Stimulated activated CD8-positive, alpha-beta memory T cell treated with anti-CD3 and anti-CD28 coated beads, Interleukin-2, amount 100 ng/mL, for 1 hour (primary cell): Measurements from ENCODE around the gene GCH1.
"Not testable (repeated sequence)": the region's sequence is repeated elsewhere in the genome, so short reads cannot be mapped to it uniquely, and the experiment has no call there.

ENCODE experiments used
- DNase-seq, 2 donors: peaks; one replicate each; pipeline ENCODE4 v3.0.0-alpha.2; 2020; ENCODE audit warnings: low read depth in 2 of 2

Gene GCH1

GRCh38 chr14:54902521-54903420 lies at the start of gene GCH1:
GCH1 (minus strand) TSS chr14:54902826; CDS start chr14:54902663, 163 bp downstream.
- peak; percentile 60 to 67 for DNase-seq

- DNase-seq: no peak
Observed at GRCh38 chr14:54947230-54947629, 44.6 kb upstream of the GCH1 start.

- no peak for DNase-seq
Observed at GRCh38 chr14:54946500-54946899, 43.9 kb upstream of the GCH1 start.

- no peak for DNase-seq
Observed at GRCh38 chr14:54944737-54945391, 42.2 kb upstream of the GCH1 start.

GRCh38 chr14:54942913-54943312 lies 40.3 kb upstream of the GCH1 start:
- no peak for DNase-seq

- DNase-seq: no peak
Observed at GRCh38 chr14:54936816-54937215, 34.2 kb upstream of the GCH1 start.

- no peak for DNase-seq
Observed at GRCh38 chr14:54935958-54936357, 33.3 kb upstream of the GCH1 start.

- no peak for DNase-seq
Observed at GRCh38 chr14:54935100-54935499, 32.5 kb upstream of the GCH1 start.

GRCh38 chr14:54933006-54933405 lies 30.4 kb upstream of the GCH1 start:
- DNase-seq: no peak

- DNase-seq: no peak
Observed at GRCh38 chr14:54931598-54932340, 29.1 kb upstream of the GCH1 start.

- DNase-seq: no peak
Observed at GRCh38 chr14:54931101-54931500, 28.5 kb upstream of the GCH1 start.

GRCh38 chr14:54929556-54929955 lies 26.9 kb upstream of the GCH1 start:
- no peak for DNase-seq

GRCh38 chr14:54928216-54928615 lies 25.6 kb upstream of the GCH1 start:
- no peak for DNase-seq

- DNase-seq: no peak
Observed at GRCh38 chr14:54927551-54927950, 24.9 kb upstream of the GCH1 start.

- DNase-seq: not testable (repeated sequence)
Observed at GRCh38 chr14:54926570-54926969, 23.9 kb upstream of the GCH1 start.

GRCh38 chr14:54922598-54922997 lies 20.0 kb upstream of the GCH1 start:
- DNase-seq: no peak

- no peak for DNase-seq
Observed at GRCh38 chr14:54920052-54920451, 17.4 kb upstream of the GCH1 start.

GRCh38 chr14:54919330-54919729 lies 16.7 kb upstream of the GCH1 start:
- DNase-seq: no peak

- DNase-seq: no peak
Observed at GRCh38 chr14:54918427-54918826, 15.8 kb upstream of the GCH1 start.

- DNase-seq: no peak
Observed at GRCh38 chr14:54916101-54916500, 13.5 kb upstream of the GCH1 start.

- DNase-seq: no peak
Observed at GRCh38 chr14:54909817-54910558, 7.4 kb upstream of the GCH1 start.

- DNase-seq: not testable (repeated sequence)
Observed at GRCh38 chr14:54908973-54909372, 6.3 kb upstream of the GCH1 start.
